Measurements from ENCODE around the gene TMEM30B. TPM values are rescaled to one million over a fixed set of nuclear protein-coding genes. Genes with fewer than 3 reads are reported as not detected.

Gene TMEM30B
- total and polyA plus RNA-seq, 4 donors: 3.0 to 7.4 (median 5.6) TPM

GRCh38 chr14:61322799-61323290 lies 41.7 kb upstream of the TMEM30B start:
- peak overlapping the region; percentile 25 to 50 for H3K9ac ChIP-seq (ENCODE audit: low read depth in 1 of 2, low read length in 2 of 2)
- TF ChIP-seq EGR1 (IDR thresholded peaks at IDR 0.05; ENCODE audit: low read depth in 2 of 2): no peak
- no peak for TF ChIP-seq FOXA1 (IDR thresholded peaks at IDR 0.05)
- no peak for TF ChIP-seq NR2F2 (IDR thresholded peaks at IDR 0.05)
- TF ChIP-seq HNF4G (IDR thresholded peaks at IDR 0.05): no peak
- no peak for TF ChIP-seq GABPA (IDR thresholded peaks at IDR 0.05 in 1 of 2, conservative IDR thresholded peaks at IDR 0.05 in 1 of 2)
- TF ChIP-seq RAD21 (IDR thresholded peaks at IDR 0.05): no peak
- TF ChIP-seq SP1 (IDR thresholded peaks at IDR 0.05): no peak
- no peak for TF ChIP-seq REST (IDR thresholded peaks at IDR 0.05)
- TF ChIP-seq JUND (IDR thresholded peaks at IDR 0.05): no peak
- TF ChIP-seq ZBTB33 (IDR thresholded peaks at IDR 0.05): no peak
- TF ChIP-seq CTCF (IDR thresholded peaks at IDR 0.05; ENCODE audit: low read depth, low read length, missing input control): no peak
- no peak for TF ChIP-seq HNF4A (conservative IDR thresholded peaks at IDR 0.05)
- TF ChIP-seq TAF1 (conservative IDR thresholded peaks at IDR 0.05): no peak
- TF ChIP-seq MAX (IDR thresholded peaks at IDR 0.05): no peak
- TF ChIP-seq YY1 (IDR thresholded peaks at IDR 0.05): no peak
- TF ChIP-seq FOXA2 (IDR thresholded peaks at IDR 0.05): no peak
- TF ChIP-seq RXRA (IDR thresholded peaks at IDR 0.05): no peak
- TF ChIP-seq ATF3 (IDR thresholded peaks at IDR 0.05): no peak

More at GRCh38 chr14:61322799-61323290, 41.7 kb upstream of the TMEM30B start:
- peak overlapping the region; percentile 27 to 72 for H3K27ac ChIP-seq (ENCODE audit: low read depth in 1 of 2, low read length in 2 of 2)
- peaks cover 9 to 21% (median 14%) of the 10 kb centered on the region in 4 donors for H3K4me1 ChIP-seq (ENCODE audit: control insufficient read depth in 4 of 4, insufficient read depth in 4 of 4, low read length in 3 of 4)
- H3K9me3 ChIP-seq (ENCODE audit: control insufficient read depth in 4 of 4, low read length in 3 of 4): no peaks in the 10 kb centered on the region
- H3K27me3 ChIP-seq (ENCODE audit: control insufficient read depth in 4 of 4, insufficient read depth in 4 of 4, low read length in 3 of 4): no peaks in the 10 kb centered on the region
- DNase-seq (ENCODE audit: low spot score): no peak
- WGBS: 24% methylated on average over 13 of the region's 13 CpGs
- no peaks in the 10 kb centered on the region for H3K36me3 ChIP-seq (ENCODE audit: control insufficient read depth in 4 of 4, insufficient read depth in 3 of 4, low read depth in 1 of 4, low read length in 3 of 4)
- H3K4me3 ChIP-seq (ENCODE audit: low read depth in 1 of 3, low read length in 3 of 3): peak overlapping the region; percentile 14 to 71 (median 69)
